Activated CD8-positive, alpha-beta memory T cell treated with anti-CD3 and anti-CD28 coated beads, Interleukin-2, amount 10 ng/mL, durations not matched to agents 7 days and 5 days (primary cell): Measurements from ENCODE around the gene ALG1L2. TPM values are rescaled to one million over a fixed set of nuclear protein-coding genes. Genes with fewer than 3 reads are reported as not detected.
"Not testable (repeated sequence)": the region's sequence is repeated elsewhere in the genome, so short reads cannot be mapped to it uniquely, and the experiment has no call there.

Source experiments
- ATAC-seq: fragments of 150-1000 bp; cut with Tn5 transposase; one replicate; pipeline ENCODE4 v1.10.0; 2021; ENCODE audit warnings: moderate library complexity
- CTCF ChIA-PET: fragments of 350-600 bp; sonication (Branson Sonifier 250); formaldehyde crosslinking; loops from one replicate; lab custom pipeline; 2021; ENCODE audit warnings: antibody characterized with exemption; lab: Charles Lee
- DNase-seq: peaks from one replicate; pipeline ENCODE4 v3.0.0-alpha.2; 2020
- H3K27ac Mint-ChIP-seq: one replicate; pipeline ENCODE4 v1.8.0; 2021; ENCODE audit warnings: mild to moderate bottlenecking, mixed read lengths
- H3K27me3 Mint-ChIP-seq: one replicate; pipeline ENCODE4 v1.8.0; 2021; ENCODE audit warnings: mixed read lengths
- H3K36me3 Mint-ChIP-seq: one replicate; pipeline ENCODE4 v1.8.0; 2021; ENCODE audit warnings: mild to moderate bottlenecking, mixed read lengths
- H3K4me1 Mint-ChIP-seq: one replicate; pipeline ENCODE4 v1.8.0; 2021; ENCODE audit warnings: mixed read lengths
- H3K4me3 Mint-ChIP-seq: one replicate; pipeline ENCODE4 v1.8.0; 2021; ENCODE audit warnings: mild to moderate bottlenecking, moderate library complexity, mixed read lengths
- H3K9me3 Mint-ChIP-seq: one replicate; pipeline ENCODE4 v1.8.0; 2022; ENCODE audit warnings: low read depth, mixed read lengths
- total RNA-seq, 2 experiments: library from RNA; stranded (reverse); gene quantifications; one replicate each; pipeline ENCODE4 v1.2.3, GENCODE V29; 2021

Gene ALG1L2
- 1 to 10 TPM in 1 of 2 experiments, under 1 TPM in 1; 0.66 to 1.4 TPM for total RNA-seq

- ATAC-seq: no peak
- no peaks in the 10 kb centered on the region for H3K9me3 Mint-ChIP-seq
- no peak within 1 kb of the TSS for H3K27ac Mint-ChIP-seq
- peaks cover 23% of the 10 kb centered on the region for H3K27me3 Mint-ChIP-seq
- DNase-seq: no peak
- H3K36me3 Mint-ChIP-seq: no peaks in the 10 kb centered on the region
- H3K4me3 Mint-ChIP-seq: no peak within 1 kb of the TSS
- CTCF ChIA-PET: interaction anchor here (1.0 kb wide), 1 partner anchor 12 kb away, joined by 3 read pairs; no protein-coding TSS in a partner anchor
- peaks cover 5% of the 10 kb centered on the region for H3K4me1 Mint-ChIP-seq
Observed at GRCh38 chr3:130081351-130081881, at the start of gene ALG1L2. Gene ALG1L2 (plus strand): TSS chr3:130081831. CDS start chr3:130082017, 186 bp downstream.

DNA sequence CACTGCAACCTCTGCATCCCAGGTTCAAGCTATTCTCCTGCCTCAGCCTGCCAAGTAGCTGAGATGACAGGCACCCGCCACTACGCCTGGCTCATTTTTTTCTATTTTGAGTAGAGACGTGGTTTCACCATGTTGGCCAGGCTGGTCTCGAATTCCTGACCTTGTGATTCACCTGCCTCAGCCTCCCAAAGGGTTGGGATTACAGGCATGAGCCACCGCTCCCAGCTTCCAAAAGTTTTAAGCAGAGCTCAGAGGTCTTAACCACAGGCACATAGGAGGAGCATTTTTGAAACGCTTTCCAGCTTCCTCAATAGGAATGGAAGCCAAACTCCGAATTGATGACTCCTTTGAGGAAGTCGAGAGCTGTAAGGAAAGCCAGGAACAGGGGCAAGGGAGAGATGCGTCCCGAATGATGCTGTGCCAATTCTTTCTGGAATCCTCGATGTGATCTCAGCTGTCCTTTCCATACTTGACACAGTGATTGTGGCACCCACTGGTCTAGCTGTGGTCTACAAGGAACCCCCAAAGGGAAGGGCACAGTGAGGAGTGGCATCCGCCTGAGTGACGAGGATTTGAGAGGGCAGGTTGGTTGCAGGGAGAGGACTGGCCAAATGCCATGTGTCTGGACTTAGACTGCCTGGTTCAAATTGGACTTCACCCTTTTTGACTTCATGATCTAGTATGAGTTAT lies 44.4 kb upstream of the ALG1L2 start:
- ATAC-seq, H3K4me1 Mint-ChIP-seq, DNase-seq, H3K9me3 Mint-ChIP-seq, H3K27ac Mint-ChIP-seq, H3K27me3 Mint-ChIP-seq, CTCF ChIA-PET, H3K36me3 Mint-ChIP-seq, H3K4me3 Mint-ChIP-seq: not testable (repeated sequence)

DNA sequence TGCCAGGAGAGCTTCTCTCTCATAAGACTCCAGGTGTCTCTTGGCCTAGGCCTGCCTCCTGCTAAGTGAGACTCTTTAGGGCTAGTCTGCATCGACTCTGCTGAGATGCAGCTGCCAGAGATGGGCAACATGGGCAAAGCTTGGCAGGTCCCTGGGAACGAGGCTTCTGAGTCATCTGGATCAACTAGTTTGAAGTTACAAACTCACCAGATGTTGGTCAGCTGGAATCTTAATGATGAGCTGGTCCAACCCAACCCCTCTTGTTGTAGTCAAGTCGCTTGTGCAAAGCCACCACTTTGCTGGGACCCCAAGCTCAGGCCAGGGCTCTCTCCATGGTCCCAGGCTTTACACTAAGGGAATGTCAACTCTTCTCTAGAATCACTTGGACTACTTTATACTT lies 38.9 kb upstream of the ALG1L2 start:
- H3K4me1 Mint-ChIP-seq, ATAC-seq, H3K4me3 Mint-ChIP-seq, CTCF ChIA-PET, DNase-seq, H3K36me3 Mint-ChIP-seq, H3K27ac Mint-ChIP-seq, H3K9me3 Mint-ChIP-seq: not testable (repeated sequence)
- peaks cover 12% of the 10 kb centered on the region for H3K27me3 Mint-ChIP-seq

GRCh38 chr3:130043658-130044057 lies 38.0 kb upstream of the ALG1L2 start:
- H3K4me1 Mint-ChIP-seq, H3K4me3 Mint-ChIP-seq, CTCF ChIA-PET, DNase-seq, H3K9me3 Mint-ChIP-seq, ATAC-seq, H3K27ac Mint-ChIP-seq, H3K36me3 Mint-ChIP-seq: not testable (repeated sequence)
- H3K27me3 Mint-ChIP-seq: peaks cover 16% of the 10 kb centered on the region

DNA sequence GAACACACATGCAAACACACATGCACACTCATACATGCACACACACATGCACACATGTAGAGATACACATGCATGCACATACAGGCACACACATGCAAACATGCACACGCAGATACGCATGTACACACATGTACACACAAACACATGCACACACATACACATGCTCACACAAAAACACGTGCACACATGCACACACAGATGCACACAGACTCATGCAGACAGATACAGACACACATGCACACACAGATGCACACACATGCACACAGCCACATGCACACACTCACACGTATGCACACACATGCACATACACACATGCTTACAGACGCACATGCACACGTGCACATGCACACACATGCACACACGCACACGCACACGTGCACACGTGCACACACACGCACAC lies 37.3 kb upstream of the ALG1L2 start:
- Mint-ChIP-seq H3K27ac (no peak overlapping the region), H3K36me3 (no peaks in the 10 kb centered on the region), H3K4me3 (no peak overlapping the region), H3K4me1 (peaks cover 2% of the 10 kb centered on the region), H3K9me3 (peaks cover 7% of the 10 kb centered on the region), H3K27me3 (peaks cover 12% of the 10 kb centered on the region)
- ATAC-seq (no peak), DNase-seq (no peak)
- CTCF ChIA-PET: no interaction called here

DNA sequence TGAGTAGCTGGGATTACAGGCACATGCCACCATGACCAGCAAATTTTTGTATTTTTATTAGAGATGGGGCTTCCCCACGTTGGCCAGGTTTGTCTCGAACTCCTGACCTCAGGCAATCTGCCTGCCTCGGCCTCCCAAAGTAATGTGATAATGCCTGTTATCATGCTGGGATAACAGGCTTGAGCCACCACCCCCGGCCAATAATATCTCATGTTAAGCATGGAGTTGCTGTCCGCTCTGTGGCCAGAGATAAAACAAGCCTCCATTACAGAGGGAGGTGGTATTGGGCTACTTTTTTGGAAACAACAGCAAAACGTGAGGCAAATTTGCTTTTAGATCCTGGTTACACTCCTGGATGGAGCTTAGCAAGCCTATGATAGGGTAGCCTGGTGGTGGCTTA lies 32.9 kb upstream of the ALG1L2 start:
- DNase-seq: no peak
- no peaks in the 10 kb centered on the region for H3K4me1 Mint-ChIP-seq
- no peak for ATAC-seq
- H3K27ac Mint-ChIP-seq: no peak overlapping the region
- CTCF ChIA-PET: no interaction called here
- peaks cover 19% of the 10 kb centered on the region for H3K27me3 Mint-ChIP-seq
- H3K36me3 Mint-ChIP-seq: no peaks in the 10 kb centered on the region
- H3K9me3 Mint-ChIP-seq: peaks cover 7% of the 10 kb centered on the region
- no peak overlapping the region for H3K4me3 Mint-ChIP-seq

GRCh38 chr3:130052366-130052765 lies 29.3 kb upstream of the ALG1L2 start:
- DNase-seq, H3K4me1 Mint-ChIP-seq, H3K4me3 Mint-ChIP-seq, H3K36me3 Mint-ChIP-seq, H3K9me3 Mint-ChIP-seq, CTCF ChIA-PET, ATAC-seq, H3K27ac Mint-ChIP-seq: not testable (repeated sequence)
- H3K27me3 Mint-ChIP-seq: peaks cover 15% of the 10 kb centered on the region

GRCh38 chr3:130052965-130053364 lies 28.7 kb upstream of the ALG1L2 start:
- CTCF ChIA-PET, H3K36me3 Mint-ChIP-seq, H3K4me1 Mint-ChIP-seq, DNase-seq, H3K9me3 Mint-ChIP-seq, H3K27ac Mint-ChIP-seq, ATAC-seq, H3K4me3 Mint-ChIP-seq: not testable (repeated sequence)
- H3K27me3 Mint-ChIP-seq: peaks cover 11% of the 10 kb centered on the region

- H3K27me3 Mint-ChIP-seq: peaks cover 21% of the 10 kb centered on the region
- DNase-seq, ATAC-seq, H3K36me3 Mint-ChIP-seq, H3K4me1 Mint-ChIP-seq, CTCF ChIA-PET, H3K9me3 Mint-ChIP-seq, H3K27ac Mint-ChIP-seq, H3K4me3 Mint-ChIP-seq: not testable (repeated sequence)
Observed at GRCh38 chr3:130057536-130058266, 23.9 kb upstream of the ALG1L2 start.

DNA sequence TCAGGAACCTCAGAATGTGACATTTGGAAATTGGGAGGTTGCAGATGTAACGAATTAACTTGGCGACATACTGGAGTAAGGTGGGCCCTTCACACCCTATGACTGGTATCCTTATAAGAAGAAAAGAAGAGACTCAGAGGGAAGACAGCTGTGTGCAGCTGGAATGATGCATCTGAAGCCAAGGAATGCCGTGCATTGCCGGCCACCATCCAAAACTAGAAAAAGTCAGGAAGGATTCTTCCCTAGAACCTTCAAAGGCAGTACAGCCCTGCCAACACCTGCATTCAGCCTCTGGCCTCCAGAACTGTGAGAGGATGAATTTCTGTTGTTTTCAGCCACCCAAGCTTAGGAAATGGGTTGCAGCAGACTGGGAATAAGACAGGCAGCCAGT lies 23.4 kb upstream of the ALG1L2 start:
- H3K4me1 Mint-ChIP-seq, H3K36me3 Mint-ChIP-seq, H3K27ac Mint-ChIP-seq, CTCF ChIA-PET, H3K9me3 Mint-ChIP-seq, ATAC-seq, H3K4me3 Mint-ChIP-seq, DNase-seq: not testable (repeated sequence)
- H3K27me3 Mint-ChIP-seq: peaks cover 21% of the 10 kb centered on the region

DNA sequence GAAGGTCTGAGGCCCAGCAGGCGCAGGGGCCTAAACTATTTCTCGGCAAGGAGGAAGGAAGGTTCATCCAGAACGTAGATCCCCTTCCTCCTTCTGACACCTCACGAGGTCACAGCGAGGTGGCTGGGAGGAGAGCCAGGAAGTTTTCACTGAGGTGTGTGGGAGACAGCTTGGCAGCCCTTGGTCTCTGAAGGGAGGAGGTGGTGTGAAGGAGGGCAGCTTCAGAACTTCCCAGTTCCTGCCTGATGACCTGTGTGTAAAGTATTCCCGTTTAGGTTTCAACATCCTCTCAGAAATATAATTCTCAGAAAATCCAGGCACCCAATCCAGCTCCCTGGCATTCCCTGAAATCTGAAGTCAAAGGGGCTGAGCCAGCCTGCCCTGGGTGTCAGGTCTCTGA lies 22.9 kb upstream of the ALG1L2 start:
- DNase-seq, H3K4me1 Mint-ChIP-seq, ATAC-seq, CTCF ChIA-PET, H3K9me3 Mint-ChIP-seq, H3K4me3 Mint-ChIP-seq, H3K27ac Mint-ChIP-seq, H3K36me3 Mint-ChIP-seq: not testable (repeated sequence)
- peaks cover 21% of the 10 kb centered on the region for H3K27me3 Mint-ChIP-seq

- H3K4me1 Mint-ChIP-seq, H3K4me3 Mint-ChIP-seq, CTCF ChIA-PET, DNase-seq, H3K27ac Mint-ChIP-seq, H3K36me3 Mint-ChIP-seq, ATAC-seq, H3K9me3 Mint-ChIP-seq: not testable (repeated sequence)
- peaks cover 21% of the 10 kb centered on the region for H3K27me3 Mint-ChIP-seq
Observed at GRCh38 chr3:130059162-130059561, 22.5 kb upstream of the ALG1L2 start.

DNA sequence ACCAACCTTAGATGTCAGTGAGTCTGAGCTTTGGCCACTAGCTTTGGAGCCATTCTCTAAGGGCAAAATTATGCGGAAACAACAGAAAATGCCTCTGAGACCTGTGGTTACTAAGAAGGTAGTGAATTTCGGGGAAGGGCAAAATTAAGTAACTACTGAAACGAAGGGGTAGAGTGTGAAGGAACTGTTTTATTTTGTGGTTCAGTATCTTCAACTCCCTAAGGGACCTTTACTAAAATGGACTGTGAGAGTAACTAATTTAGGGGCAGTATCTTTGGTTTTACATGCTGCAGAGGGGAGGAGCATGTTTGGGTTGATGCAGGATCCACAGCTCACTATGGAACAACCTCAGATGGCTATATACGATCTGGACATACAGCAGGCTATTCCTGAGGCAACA lies 8.0 kb upstream of the ALG1L2 start:
- H3K27me3 Mint-ChIP-seq: peaks cover 24% of the 10 kb centered on the region
- CTCF ChIA-PET: no interaction called here
- no peak overlapping the region for H3K27ac Mint-ChIP-seq
- no peak overlapping the region for H3K4me3 Mint-ChIP-seq
- DNase-seq (no peak), ATAC-seq (no peak)
- H3K9me3 Mint-ChIP-seq: peaks cover 2% of the 10 kb centered on the region
- peaks cover 1% of the 10 kb centered on the region for H3K36me3 Mint-ChIP-seq
- H3K4me1 Mint-ChIP-seq: no peaks in the 10 kb centered on the region

DNA sequence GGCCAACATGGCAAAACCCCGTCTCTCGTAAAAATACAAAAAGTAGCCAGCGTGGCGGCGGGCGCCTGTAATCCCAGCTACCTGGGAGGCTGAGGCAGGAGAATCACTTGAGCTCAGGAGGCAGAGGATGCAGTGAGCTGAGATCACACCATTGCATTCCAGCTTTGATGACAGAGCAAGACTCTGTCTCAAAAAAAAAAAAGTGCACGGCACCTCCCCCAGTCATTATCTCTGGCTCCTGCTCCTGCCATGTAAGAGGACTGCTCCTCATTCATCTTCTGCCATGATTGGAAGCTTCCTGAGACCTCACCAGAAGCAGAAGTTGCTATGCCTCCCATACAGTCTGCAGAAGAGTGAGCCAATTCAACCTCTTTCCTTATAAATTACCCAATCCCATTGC lies 4.0 kb upstream of the ALG1L2 start:
- Mint-ChIP-seq H3K4me3 (no peak overlapping the region), H3K27me3 (peaks cover 34% of the 10 kb centered on the region), H3K4me1 (no peaks in the 10 kb centered on the region), H3K36me3 (peaks cover 1% of the 10 kb centered on the region), H3K9me3 (peaks cover 2% of the 10 kb centered on the region), H3K27ac (no peak overlapping the region)
- ATAC-seq (no peak), DNase-seq (no peak)
- CTCF ChIA-PET: interaction anchor here (0.6 kb wide), 1 partner anchor 472 kb away, joined by 4 read pairs; no protein-coding TSS in a partner anchor
